H1 (cell line): ENCODE measurements around the gene ANKRD30A. TPM values are rescaled to one million over a fixed set of nuclear protein-coding genes. Genes with fewer than 3 reads are reported as not detected.

Experiments
- CTCF ChIA-PET: fragments of 300-600 bp; sonication (Branson Sonifier 250); formaldehyde crosslinking; loops from one replicate; lab custom pipeline; 2021; ENCODE audit not compliant: partially characterized antibody; lab: Charles Lee
- POLR2A ChIA-PET: fragments of 300-600 bp; sonication (Branson Sonifier 250); formaldehyde crosslinking; loops from one replicate; lab custom pipeline; 2021; ENCODE audit warnings: inconsistent platforms; ENCODE audit not compliant: partially characterized antibody; lab: Charles Lee
- DNase-seq, 2 experiments: peaks; one replicate each; pipeline versions ENCODE4 v3.0.0 to v3.0.0-alpha.2; 2010 to 2022; ENCODE audit warnings: low spot score in 2 of 2, low read depth in 1 of 2, mixed read lengths in 1 of 2
- FAIRE-seq: peaks from 2 replicates; lab custom pipeline; 2011; peaks lifted over from hg19 to GRCh38; lab: Jason Lieb, UNC
- H2AFZ ChIP-seq: 2 replicates; pipeline ENCODE4 v1.8.1; 2012; ENCODE audit warnings: low read length, inconsistent platforms
- H2AK5ac ChIP-seq: 2 replicates; pipeline ENCODE4 v1.6.1; 2013; ENCODE audit warnings: low read depth, low read length
- H2BK120ac ChIP-seq: replicated peaks from 2 replicates; pipeline ENCODE3; 2013; ENCODE audit warnings: low read depth, low read length, inconsistent platforms
- H2BK12ac ChIP-seq: 2 replicates; pipeline ENCODE4 v1.6.1; 2013; ENCODE audit warnings: low read depth, low read length
- H2BK15ac ChIP-seq: 2 replicates; pipeline ENCODE4 v1.6.1; 2013; ENCODE audit warnings: low read length
- H2BK20ac ChIP-seq: 2 replicates; pipeline ENCODE4 v1.6.1; 2013; ENCODE audit warnings: low read length
- H2BK5ac ChIP-seq: 2 replicates; pipeline ENCODE4 v1.6.1; 2013; ENCODE audit warnings: low read depth, low read length
- H3K14ac ChIP-seq: 2 replicates; pipeline ENCODE4 v1.6.1; 2013; ENCODE audit warnings: inconsistent platforms; ENCODE audit not compliant: insufficient read length
- H3K18ac ChIP-seq: 2 replicates; pipeline ENCODE4 v1.6.1; 2013; ENCODE audit warnings: low read length; ENCODE audit errors: extremely low read depth
- H3K23ac ChIP-seq: 2 replicates; pipeline ENCODE4 v1.6.1; 2013; ENCODE audit warnings: inconsistent platforms; ENCODE audit not compliant: insufficient read length
- H3K23me2 ChIP-seq: 2 replicates; pipeline ENCODE4 v1.6.1; 2013; ENCODE audit warnings: low read depth, low read length
- H3K27ac ChIP-seq: 2 replicates; pipeline ENCODE4 v1.6.1; 2011; ENCODE audit warnings: low read depth, low read length, inconsistent platforms
- H3K27me3 ChIP-seq, 4 experiments: replicated peaks in 1 of 4; 1 replicate in 1 of 4; 2 replicates in 3 of 4; pipeline versions ENCODE4 v1.6.1 to v1.8.1; 2011 to 2013; ENCODE audit warnings: low read length in 3 of 4, mild to moderate bottlenecking in 3 of 4, inconsistent platforms in 2 of 4, mixed read lengths in 2 of 4, moderate library complexity in 1 of 4; ENCODE audit not compliant: control insufficient read depth in 3 of 4, insufficient read depth in 3 of 4; ENCODE audit errors: extremely low read depth in 1 of 4
- H3K36me3 ChIP-seq, 4 experiments: 2 replicates each; pipeline versions ENCODE4 v1.6.1 to v1.8.1; 2011 to 2013; ENCODE audit warnings: mild to moderate bottlenecking in 4 of 4, low read length in 3 of 4, moderate library complexity in 2 of 4, control low read depth in 1 of 4, inconsistent platforms in 1 of 4; ENCODE audit not compliant: insufficient read depth in 4 of 4, control insufficient read depth in 2 of 4
- H3K4ac ChIP-seq: replicated peaks from 2 replicates; pipeline ENCODE3; 2013; ENCODE audit warnings: low read length, low read depth, mixed read lengths, inconsistent platforms; ENCODE audit not compliant: insufficient read length
- H3K4me1 ChIP-seq, 4 experiments: replicated peaks in 1 of 4; 1 replicate in 1 of 4; 2 replicates in 3 of 4; pipeline versions ENCODE4 v1.6.1 to v1.8.1; 2011 to 2013; ENCODE audit warnings: low read length in 3 of 4, inconsistent platforms in 2 of 4, mixed read lengths in 1 of 4; ENCODE audit not compliant: insufficient read depth in 4 of 4, control insufficient read depth in 3 of 4
- H3K4me2 ChIP-seq, 2 experiments: 2 replicates each; pipeline versions ENCODE4 v1.6.1 to v1.8.1; 2011 to 2013; ENCODE audit warnings: low read depth in 2 of 2, low read length in 2 of 2, control low read depth in 1 of 2, inconsistent platforms in 1 of 2, mild to moderate bottlenecking in 1 of 2; ENCODE audit not compliant: insufficient read depth in 1 of 2
- H3K4me3 ChIP-seq, 4 experiments: fragments of 200-600, 300-600 bp in 1 of 4; sonication (generic), shearing (Covaris generic), sonication (Bioruptor Twin) in 1 of 4; 2 replicates each; pipeline versions ENCODE4 v1.5.1 to v1.8.1; 2011 to 2016; ENCODE audit warnings: low read length in 4 of 4, low read depth in 3 of 4, control low read depth in 2 of 4, inconsistent platforms in 2 of 4, mild to moderate bottlenecking in 2 of 4, mixed read lengths in 1 of 4, moderate library complexity in 1 of 4; ENCODE audit not compliant: insufficient read depth in 2 of 4; ENCODE audit errors: extremely low read depth in 1 of 4
- H3K56ac ChIP-seq: replicated peaks from 2 replicates; pipeline ENCODE3; 2013; ENCODE audit warnings: low read depth, mild to moderate bottlenecking, mixed read lengths, low read length, inconsistent platforms; ENCODE audit not compliant: insufficient read length
- H3K79me1 ChIP-seq: 2 replicates; pipeline ENCODE4 v1.6.1; 2013; ENCODE audit warnings: low read depth, low read length, control low read depth
- H3K79me2 ChIP-seq, 2 experiments: 2 replicates each; pipeline versions ENCODE4 v1.6.1 to v1.8.1; 2012 to 2013; ENCODE audit warnings: low read length in 2 of 2, mild to moderate bottlenecking in 2 of 2, inconsistent platforms in 1 of 2; ENCODE audit not compliant: insufficient read depth in 2 of 2, control insufficient read depth in 1 of 2
- H3K9ac ChIP-seq, 4 experiments: replicated peaks in 1 of 4; 1 replicate in 1 of 4; 2 replicates in 3 of 4; pipeline versions ENCODE4 v1.6.1 to v1.8.1; 2011 to 2013; ENCODE audit warnings: low read depth in 3 of 4, low read length in 3 of 4, control low read depth in 2 of 4, mild to moderate bottlenecking in 2 of 4, moderate library complexity in 2 of 4, inconsistent platforms in 1 of 4; ENCODE audit errors: extremely low read depth in 1 of 4
- H3K9me3 ChIP-seq, 2 experiments: 2 replicates each; pipeline versions ENCODE4 v1.6.1 to v1.8.1; 2012 to 2013; ENCODE audit warnings: mild to moderate bottlenecking in 2 of 2, moderate library complexity in 2 of 2, control low read depth in 1 of 2, inconsistent platforms in 1 of 2, low read depth in 1 of 2, low read length in 1 of 2, mixed read lengths in 1 of 2; ENCODE audit not compliant: insufficient read depth in 2 of 2
- H4K20me1 ChIP-seq, 2 experiments: replicated peaks in 1 of 2; 2 replicates each; pipeline versions ENCODE3 to v1.8.1; 2011 to 2013; ENCODE audit warnings: inconsistent platforms in 2 of 2, low read length in 2 of 2, mild to moderate bottlenecking in 1 of 2; ENCODE audit not compliant: insufficient read depth in 2 of 2, control insufficient read depth in 1 of 2
- H4K5ac ChIP-seq: 2 replicates; pipeline ENCODE4 v1.6.1; 2013; ENCODE audit warnings: low read length, low read depth, mixed read lengths, inconsistent platforms; ENCODE audit not compliant: insufficient read length
- H4K8ac ChIP-seq: 2 replicates; pipeline ENCODE4 v1.8.0; 2013; ENCODE audit warnings: mild to moderate bottlenecking, moderate library complexity, low read length, inconsistent platforms; ENCODE audit not compliant: insufficient read depth; ENCODE audit errors: extremely low read depth
- H4K91ac ChIP-seq: replicated peaks from 2 replicates; pipeline ENCODE3; 2013; ENCODE audit warnings: low read length, mixed read lengths, inconsistent platforms; ENCODE audit not compliant: insufficient read length
- BCL11A ChIP-seq, 2 experiments: IDR thresholded peaks; one replicate each; pipeline ENCODE4 v1.6.1; 2011; ENCODE audit warnings: low read depth in 2 of 2, low read length in 2 of 2, mild to moderate bottlenecking in 2 of 2
- BRCA1 ChIP-seq: IDR thresholded peaks from 2 replicates; pipeline ENCODE4 v1.6.1; 2012; ENCODE audit warnings: low read depth, low read length, improper control_type of control experiment
- GABPA ChIP-seq: IDR thresholded peaks from 2 replicates; pipeline ENCODE4 v1.6.1; 2011; ENCODE audit warnings: mild to moderate bottlenecking, low read length, moderate library complexity, borderline replicate concordance; ENCODE audit not compliant: insufficient read depth
- POLR2A ChIP-seq, 2 experiments: IDR thresholded peaks; 1 replicate in 1 of 2; 2 replicates in 1 of 2; pipeline ENCODE4 v1.6.1; 2011; ENCODE audit warnings: low read depth in 2 of 2, low read length in 2 of 2, mild to moderate bottlenecking in 2 of 2; ENCODE audit errors: control extremely low read depth in 1 of 2
- SIX5 ChIP-seq: IDR thresholded peaks from 2 replicates; pipeline ENCODE4 v1.6.1; 2011; ENCODE audit warnings: mild to moderate bottlenecking, low read depth, low read length
- WGBS, 2 experiments: shearing (Covaris generic) in 1 of 2; methylation state at CpG; one replicate each; pipeline versions ENCODE4 v1.1.6 to v1.1.7; 2013 to 2015; ENCODE audit warnings: low lambda C conversion rate in 2 of 2, mixed read lengths in 2 of 2, inconsistent platforms in 1 of 2, low coverage in 1 of 2, missing lambda C conversion rate in 1 of 2; ENCODE audit not compliant: insufficient replicate concordance in 2 of 2, insufficient coverage in 1 of 2, insufficient read length in 1 of 2; ENCODE audit errors: extremely low coverage in 1 of 2, missing lambda C conversion rate in 1 of 2; 5-methylcytosine and 5-hydroxymethylcytosine counted together
- polyA plus RNA-seq, 7 experiments: library from polyadenylated mRNA; depleted of rRNA in 3 of 7; stranded (reverse) in 5 of 7; unstranded in 2 of 7; fragments of >200 nt in 5 of 7; fragments of 200-250 nt in 2 of 7; gene quantifications; 1 replicate in 5 of 7; 2 replicates in 1 of 7; 4 replicates in 1 of 7; pipeline versions ENCODE4 v1.2.1 to v1.2.3, GENCODE V29; 2011 to 2013; ENCODE audit warnings: missing spikeins in 2 of 7, mixed read lengths in 2 of 7
- total RNA-seq: library from RNA; stranded (reverse); fragmentation: NEBNext Ultra II Directional; extraction: Animal tissue kit (Norgen Biotek cat#: 25700); gene quantifications from 2 replicates; pipeline ENCODE4 v1.2.1, GENCODE V29; 2021
- TF ChIP-seq, protein P1 (sequence below): IDR thresholded peaks from 2 replicates; pipeline ENCODE4 v1.6.1; 2012; ENCODE audit warnings: inconsistent platforms

Gene ANKRD30A
- total and polyA plus RNA-seq, 2 of the 8 experiments (the other 6 are each of a cell fraction or from before 2014, with no cell fraction given) = not detected

DNA sequence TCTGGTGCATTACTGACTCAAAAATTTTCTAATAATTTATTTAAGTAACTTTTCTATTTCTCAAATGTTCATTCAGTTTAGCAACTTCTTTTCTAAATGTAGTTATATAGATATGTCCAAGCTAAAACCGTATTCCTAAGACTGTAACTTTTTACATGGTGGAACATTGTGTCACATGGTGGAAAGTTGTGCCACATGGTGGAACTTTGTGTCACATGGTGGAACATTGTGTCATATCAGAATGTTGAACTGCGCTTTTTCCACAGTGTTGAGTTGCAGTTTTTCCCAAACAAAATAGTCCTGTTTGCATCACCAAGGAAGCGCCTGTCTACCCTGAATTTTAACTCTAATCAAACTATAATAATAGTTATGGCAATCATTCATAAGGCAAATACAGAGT, 109.3 kb downstream of the ANKRD30A start:
- no peak overlapping the region for H2BK12ac ChIP-seq
- no peak overlapping the region for H2BK120ac ChIP-seq
- no peak overlapping the region for H4K5ac ChIP-seq
- no peak overlapping the region for H3K9ac ChIP-seq
- H2AK5ac ChIP-seq = no peak overlapping the region
- H3K23me2 ChIP-seq = no peaks in the 10 kb centered on the region
- no peak overlapping the region for H3K14ac ChIP-seq
- no peak overlapping the region for H3K4me3 ChIP-seq
- no peak for FAIRE-seq
- no peaks in the 10 kb centered on the region for H3K79me1 ChIP-seq
- TF ChIP-seq GABPA (no peak), SIX5 (no peak), BCL11A (IDR thresholded peaks at IDR 0.05; ENCODE audit: low read depth in 2 of 2, low read length in 2 of 2) (no peak), POLR2A (IDR thresholded peaks at IDR 0.05; ENCODE audit: control extremely low read depth in 1 of 2, low read depth in 2 of 2, low read length in 2 of 2) (no peak), BRCA1 (no peak)
- TF ChIP-seq, protein P1, sequence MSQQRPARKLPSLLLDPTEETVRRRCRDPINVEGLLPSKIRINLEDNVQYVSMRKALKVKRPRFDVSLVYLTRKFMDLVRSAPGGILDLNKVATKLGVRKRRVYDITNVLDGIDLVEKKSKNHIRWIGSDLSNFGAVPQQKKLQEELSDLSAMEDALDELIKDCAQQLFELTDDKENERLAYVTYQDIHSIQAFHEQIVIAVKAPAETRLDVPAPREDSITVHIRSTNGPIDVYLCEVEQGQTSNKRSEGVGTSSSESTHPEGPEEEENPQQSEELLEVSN = no peak
- H2BK15ac ChIP-seq = no peak overlapping the region
- no peak for DNase-seq
- H3K56ac ChIP-seq = no peak overlapping the region
- WGBS, 2 experiments = 93% methylated on average over 3 of the region's 3 CpGs; no CpG with 5 or more reads in 1 of the 2 experiments
- no peaks in the 10 kb centered on the region for H4K20me1 ChIP-seq
- no peaks in the 10 kb centered on the region for H3K4me1 ChIP-seq
- H2BK20ac ChIP-seq = no peak overlapping the region
- no peak overlapping the region for H3K4me2 ChIP-seq
- no peak overlapping the region for H3K18ac ChIP-seq
- no peaks in the 10 kb centered on the region for H3K36me3 ChIP-seq
- no peak overlapping the region for H2AFZ ChIP-seq
- H3K23ac ChIP-seq = no peak overlapping the region
- no peak overlapping the region for H4K8ac ChIP-seq
- ChIA-PET POLR2A (no interaction called here), CTCF (no interaction called here)
- H2BK5ac ChIP-seq = no peak overlapping the region
- peaks cover 26 to 58% of the 10 kb centered on the region in 2 experiments for H3K9me3 ChIP-seq
- no peaks in the 10 kb centered on the region for H3K27me3 ChIP-seq
- H4K91ac ChIP-seq = no peak overlapping the region
- H3K27ac ChIP-seq = no peak overlapping the region
- no peak overlapping the region for H3K4ac ChIP-seq
- H3K79me2 ChIP-seq = no peaks in the 10 kb centered on the region
